GM10266 (cell line): ENCODE data around the gene TPO.

Experiments
- DNase-seq: peaks from one replicate; pipeline ENCODE4 v3.0.0; 2012; ENCODE audit errors: extremely low spot score
- CTCF ChIP-seq: IDR thresholded peaks from 2 replicates; pipeline ENCODE4 v1.5.1; 2012; ENCODE audit warnings: mild to moderate bottlenecking, low read depth; ENCODE audit not compliant: control insufficient read depth, insufficient read depth; ENCODE audit errors: missing control alignments

Gene TPO

GRCh38 chr2:1446301-1446700 lies 33.0 kb downstream of the TPO start:
- no peak for DNase-seq
- no peak for TF ChIP-seq CTCF

DNA sequence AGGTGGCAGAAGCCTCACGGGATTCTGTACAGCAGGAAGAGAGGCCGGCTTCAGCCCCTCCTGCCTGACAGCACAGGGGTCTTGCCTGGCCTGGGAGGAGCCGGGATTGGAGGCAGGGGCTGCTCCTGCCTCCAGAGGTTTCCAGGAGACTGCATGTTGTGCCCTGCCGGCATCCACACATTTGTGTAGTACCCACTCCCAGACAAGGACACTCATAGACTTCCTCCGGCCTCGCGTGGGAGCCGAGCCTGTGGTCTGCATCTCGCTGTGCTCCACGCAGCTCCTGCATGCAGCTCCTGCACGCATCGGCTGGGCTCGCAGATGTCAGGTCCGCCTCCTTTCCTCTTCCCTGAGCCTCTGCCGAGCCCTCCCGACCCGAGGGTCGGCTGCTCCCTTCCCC lies 34.7 kb downstream of the TPO start:
- no peak for TF ChIP-seq CTCF
- DNase-seq: no peak

DNA sequence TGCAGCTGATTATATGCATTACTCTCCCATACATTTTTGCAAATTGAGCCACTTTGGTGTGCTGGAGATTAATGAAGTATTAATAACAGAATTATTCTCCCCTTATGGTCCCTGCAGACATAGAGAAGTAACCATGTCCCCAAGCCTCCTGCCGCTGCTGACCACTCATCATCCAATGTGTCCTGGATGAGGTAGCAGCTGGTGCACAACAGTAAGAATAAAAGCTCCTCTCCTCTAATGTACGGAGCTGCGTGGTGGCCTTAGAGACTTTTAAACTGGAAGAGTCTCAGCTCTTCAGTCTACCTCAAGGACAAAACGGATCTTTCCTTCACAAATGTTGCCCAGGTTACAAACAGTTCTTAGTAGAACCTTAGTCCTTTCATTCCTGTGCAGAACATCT lies 37.7 kb downstream of the TPO start:
- TF ChIP-seq CTCF: no peak

GRCh38 chr2:1451422-1451821 lies 38.2 kb downstream of the TPO start:
- DNase-seq: no peak
- TF ChIP-seq CTCF: no peak

More for the DNA sequence above, 37.7 kb downstream of the TPO start:
- no peak for DNase-seq

DNA sequence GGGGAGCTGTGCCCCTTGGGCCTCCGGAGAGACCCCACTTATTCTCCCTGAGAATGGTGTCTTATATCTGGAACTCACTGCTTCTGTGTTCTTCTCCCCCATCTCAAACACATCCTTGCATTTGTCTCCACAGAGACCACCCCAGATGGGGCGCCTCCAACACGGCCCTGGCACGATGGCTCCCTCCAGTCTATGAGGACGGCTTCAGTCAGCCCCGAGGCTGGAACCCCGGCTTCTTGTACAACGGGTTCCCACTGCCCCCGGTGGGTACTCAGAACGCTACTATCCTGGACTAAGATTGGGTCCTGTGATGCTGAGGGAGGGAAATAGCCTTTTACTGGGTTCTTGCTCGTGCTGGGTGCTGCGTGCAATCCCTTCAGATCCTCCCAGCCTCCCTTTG lies 40.3 kb downstream of the TPO start:
- no peak for DNase-seq
- TF ChIP-seq CTCF: no peak

DNA sequence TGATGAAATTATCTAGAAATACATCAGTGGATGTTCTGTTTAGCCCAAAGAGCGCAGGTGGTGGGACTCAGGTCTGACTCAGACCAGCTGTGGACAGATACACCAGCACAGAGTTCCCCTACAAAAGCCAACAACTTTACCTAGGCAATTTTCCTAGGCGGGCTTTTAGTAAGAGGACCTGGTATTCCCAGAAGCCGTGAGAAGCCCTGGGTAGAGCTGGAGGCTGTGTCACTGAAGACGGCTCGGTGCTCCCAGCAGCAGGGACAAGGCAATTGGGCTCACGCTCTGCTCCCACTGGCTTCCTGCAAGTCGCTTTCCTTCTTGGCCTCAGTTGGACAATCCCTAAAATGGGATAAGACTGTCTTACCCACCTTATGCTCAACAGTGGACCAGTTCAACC lies 41.1 kb downstream of the TPO start:
- no peak for DNase-seq
- no peak for TF ChIP-seq CTCF

DNA sequence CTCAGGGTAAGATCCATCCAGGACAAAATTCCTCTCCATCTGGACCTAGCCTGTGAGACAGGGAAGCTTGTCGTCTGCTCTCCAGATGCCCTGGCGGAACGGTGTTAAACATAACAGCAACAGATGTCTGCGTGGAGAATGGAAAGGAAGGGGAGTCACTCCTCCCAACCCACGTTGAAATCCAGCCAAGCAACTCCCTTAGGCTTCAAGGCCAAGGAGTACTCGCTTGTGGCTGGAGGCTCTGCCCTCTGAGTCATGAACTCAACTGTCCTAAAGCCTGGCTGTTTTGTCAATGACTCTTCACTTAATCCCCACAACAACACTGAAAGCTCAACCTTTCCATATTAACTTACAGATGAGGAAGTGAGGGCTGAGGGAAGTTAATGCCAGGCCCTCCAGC lies 42.2 kb downstream of the TPO start:
- DNase-seq: no peak
- TF ChIP-seq CTCF: no peak

GRCh38 chr2:1458432-1458831 lies 45.2 kb downstream of the TPO start:
- no peak for DNase-seq
- TF ChIP-seq CTCF: no peak
